ENCODE results near the gene TMPRSS11E.
"Not testable (repeated sequence)": the region's sequence is repeated elsewhere in the genome, so short reads cannot be mapped to it uniquely, and the experiment has no call there.

TMPRSS11E gene

DNA sequence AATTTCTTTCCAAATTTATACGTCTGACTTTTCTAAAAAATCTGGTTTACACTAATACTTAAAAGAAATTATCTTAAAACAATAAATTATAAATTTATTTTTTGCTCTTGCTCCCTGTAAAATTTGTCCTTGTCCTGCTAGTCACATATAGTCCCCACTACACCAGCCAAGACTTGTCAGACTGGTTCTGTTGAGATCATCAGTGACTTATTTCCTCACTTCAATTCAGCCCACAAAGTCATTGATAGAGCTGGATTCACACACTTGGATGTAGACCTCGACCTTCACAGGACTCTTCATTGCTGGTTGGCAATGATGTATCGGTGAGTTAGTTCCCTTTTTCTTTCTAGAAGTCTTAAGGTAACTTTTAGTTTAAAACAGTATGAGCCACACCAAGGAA is at the start of gene TMPRSS11E:
Gene TMPRSS11E (plus strand): TSS at position 263 of the 400 bp plus-strand sequence. CDS start 50 bp downstream, at position 313.
- DNase-seq: no peak
- Mint-ChIP-seq H3K27ac (no peak within 1 kb of the TSS), H3K4me1 (peaks cover 7% of the 10 kb centered on the region), H3K4me3 (no peak within 1 kb of the TSS), H3K36me3 (ENCODE audit: low read depth) (no peaks in the 10 kb centered on the region), H3K9me3 (no peaks in the 10 kb centered on the region), H3K27me3 (ENCODE audit: low read depth, poor library complexity) (no peaks in the 10 kb centered on the region)
- TF ChIP-seq, protein P1, sequence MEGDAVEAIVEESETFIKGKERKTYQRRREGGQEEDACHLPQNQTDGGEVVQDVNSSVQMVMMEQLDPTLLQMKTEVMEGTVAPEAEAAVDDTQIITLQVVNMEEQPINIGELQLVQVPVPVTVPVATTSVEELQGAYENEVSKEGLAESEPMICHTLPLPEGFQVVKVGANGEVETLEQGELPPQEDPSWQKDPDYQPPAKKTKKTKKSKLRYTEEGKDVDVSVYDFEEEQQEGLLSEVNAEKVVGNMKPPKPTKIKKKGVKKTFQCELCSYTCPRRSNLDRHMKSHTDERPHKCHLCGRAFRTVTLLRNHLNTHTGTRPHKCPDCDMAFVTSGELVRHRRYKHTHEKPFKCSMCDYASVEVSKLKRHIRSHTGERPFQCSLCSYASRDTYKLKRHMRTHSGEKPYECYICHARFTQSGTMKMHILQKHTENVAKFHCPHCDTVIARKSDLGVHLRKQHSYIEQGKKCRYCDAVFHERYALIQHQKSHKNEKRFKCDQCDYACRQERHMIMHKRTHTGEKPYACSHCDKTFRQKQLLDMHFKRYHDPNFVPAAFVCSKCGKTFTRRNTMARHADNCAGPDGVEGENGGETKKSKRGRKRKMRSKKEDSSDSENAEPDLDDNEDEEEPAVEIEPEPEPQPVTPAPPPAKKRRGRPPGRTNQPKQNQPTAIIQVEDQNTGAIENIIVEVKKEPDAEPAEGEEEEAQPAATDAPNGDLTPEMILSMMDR (IDR thresholded peaks at IDR 0.05): no peak

DNA sequence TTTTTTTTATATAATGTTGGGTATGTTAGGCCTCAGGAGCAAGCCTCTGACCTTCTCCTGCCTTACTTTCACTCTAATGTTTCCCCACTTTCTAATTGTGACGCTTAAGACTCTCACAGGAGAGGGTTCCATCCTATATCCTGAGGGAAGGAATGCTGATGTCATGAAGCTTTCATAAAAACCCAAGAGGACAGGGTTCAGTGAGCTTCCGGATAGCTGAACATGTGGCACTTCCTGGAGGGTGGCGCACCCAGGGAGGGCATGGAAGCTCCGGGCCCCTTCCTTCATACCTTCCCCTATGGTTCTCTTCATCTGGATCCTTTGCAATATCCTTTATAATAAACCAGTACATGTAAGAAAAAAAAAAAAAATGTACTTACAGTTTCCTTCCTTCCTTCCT is 48.0 kb upstream of the TMPRSS11E start:
- no peak for DNase-seq
- Mint-ChIP-seq H3K4me1 (peaks cover 9% of the 10 kb centered on the region), H3K36me3 (ENCODE audit: low read depth) (no peaks in the 10 kb centered on the region), H3K9me3 (no peaks in the 10 kb centered on the region), H3K4me3 (no peak overlapping the region), H3K27me3 (ENCODE audit: low read depth, poor library complexity) (peaks cover 3% of the 10 kb centered on the region), H3K27ac (no peak overlapping the region)
- TF ChIP-seq, protein P1 (IDR thresholded peaks at IDR 0.05): no peak

GRCh38 chr4:68401231-68401630 is 46.0 kb upstream of the TMPRSS11E start:
- TF ChIP-seq, protein P1 (IDR thresholded peaks at IDR 0.05): no peak
- H3K4me3 Mint-ChIP-seq: no peak overlapping the region

GRCh38 chr4:68404153-68404552 is 43.1 kb upstream of the TMPRSS11E start:
- H3K36me3 Mint-ChIP-seq (ENCODE audit: low read depth): no peaks in the 10 kb centered on the region
- H3K27ac Mint-ChIP-seq: no peak overlapping the region
- TF ChIP-seq, protein P1 (IDR thresholded peaks at IDR 0.05): no peak
- DNase-seq: no peak
- H3K9me3 Mint-ChIP-seq: no peaks in the 10 kb centered on the region
- peaks cover 4% of the 10 kb centered on the region for H3K27me3 Mint-ChIP-seq (ENCODE audit: low read depth, poor library complexity)
- H3K4me3 Mint-ChIP-seq: no peak overlapping the region
- peaks cover 22% of the 10 kb centered on the region for H3K4me1 Mint-ChIP-seq

More at GRCh38 chr4:68401231-68401630, 46.0 kb upstream of the TMPRSS11E start:
- peaks cover 13% of the 10 kb centered on the region for H3K4me1 Mint-ChIP-seq
- DNase-seq: no peak
- H3K27ac Mint-ChIP-seq: no peak overlapping the region
- H3K27me3 Mint-ChIP-seq (ENCODE audit: low read depth, poor library complexity): peaks cover 4% of the 10 kb centered on the region
- no peaks in the 10 kb centered on the region for H3K9me3 Mint-ChIP-seq
- H3K36me3 Mint-ChIP-seq (ENCODE audit: low read depth): no peaks in the 10 kb centered on the region

- H3K9me3 Mint-ChIP-seq, DNase-seq: not testable (repeated sequence)
- peak overlapping the region; percentile 11 for H3K27ac Mint-ChIP-seq
Measured at GRCh38 chr4:68405718-68406478, 41.4 kb upstream of the TMPRSS11E start.

GRCh38 chr4:68406479-68406859 is 40.8 kb upstream of the TMPRSS11E start:
- TF ChIP-seq, protein P1 (IDR thresholded peaks at IDR 0.05): no peak
- H3K4me3 Mint-ChIP-seq: no peak overlapping the region
- H3K27ac Mint-ChIP-seq: peak overlapping the region; percentile 11
- H3K9me3 Mint-ChIP-seq: no peaks in the 10 kb centered on the region
- H3K36me3 Mint-ChIP-seq (ENCODE audit: low read depth): no peaks in the 10 kb centered on the region
- no peak for DNase-seq
- H3K4me1 Mint-ChIP-seq: peaks cover 28% of the 10 kb centered on the region
- H3K27me3 Mint-ChIP-seq (ENCODE audit: low read depth, poor library complexity): peaks cover 4% of the 10 kb centered on the region

More at GRCh38 chr4:68405718-68406478, 41.4 kb upstream of the TMPRSS11E start:
- peaks cover 28% of the 10 kb centered on the region for H3K4me1 Mint-ChIP-seq
- not testable (repeated sequence) for H3K4me3 Mint-ChIP-seq; H3K27me3 Mint-ChIP-seq (ENCODE audit: low read depth, poor library complexity); H3K36me3 Mint-ChIP-seq (ENCODE audit: low read depth)

DNA sequence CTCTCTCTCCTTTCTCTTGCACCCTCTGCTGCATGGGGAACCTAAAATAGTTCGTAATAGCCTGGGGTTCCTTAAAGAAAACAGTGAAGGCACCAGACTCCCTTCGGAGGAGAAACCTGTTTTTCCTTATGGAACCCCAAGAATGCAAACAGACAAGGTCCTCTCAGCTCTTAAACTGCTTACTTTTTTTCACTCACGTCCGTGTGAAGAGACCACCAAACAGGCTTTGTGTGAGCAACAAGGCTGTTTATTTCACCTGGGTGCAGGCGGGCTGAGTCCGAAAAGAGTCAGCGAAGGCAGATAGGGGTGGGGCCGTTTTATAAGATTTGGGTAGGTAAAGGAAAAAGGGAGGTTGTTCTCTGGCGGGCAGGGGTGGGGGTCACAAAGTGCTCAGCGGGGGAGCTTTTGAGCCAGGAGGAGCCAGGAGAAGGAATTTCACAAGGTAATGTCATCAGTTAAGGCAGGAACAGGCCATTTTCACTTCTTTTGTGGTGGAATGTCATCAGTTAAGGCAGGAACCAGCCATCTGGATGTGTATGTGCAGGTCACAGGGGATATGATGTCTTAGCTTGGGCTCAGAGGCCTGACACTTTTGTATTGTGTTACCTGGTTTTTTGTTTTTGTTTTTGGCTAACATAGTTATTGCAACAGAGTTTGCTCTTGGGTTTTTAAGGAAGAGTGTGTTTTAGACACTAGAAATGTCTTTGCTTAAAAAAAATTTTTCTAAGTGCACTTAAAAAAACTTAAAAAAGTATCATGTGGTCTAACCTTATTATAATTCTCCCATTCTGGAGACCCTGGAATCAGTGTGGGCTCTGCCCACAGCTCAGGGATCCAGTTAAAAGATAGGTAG is 40.0 kb upstream of the TMPRSS11E start:
- Mint-ChIP-seq H3K27ac (peak overlapping the region; percentile 24), H3K4me1 (peaks cover 28% of the 10 kb centered on the region)
- not testable (repeated sequence) for DNase-seq

More for the DNA sequence above, 40.0 kb upstream of the TMPRSS11E start:
- H3K27me3 Mint-ChIP-seq (ENCODE audit: low read depth, poor library complexity); H3K36me3 Mint-ChIP-seq (ENCODE audit: low read depth); H3K9me3 Mint-ChIP-seq: not testable (repeated sequence)
- H3K4me3 Mint-ChIP-seq: peak overlapping the region; percentile 67
